ENCODE data around the gene CPTP. TPM values are rescaled to one million over a fixed set of nuclear protein-coding genes. Genes with fewer than 3 reads are reported as not detected.

CPTP gene
- polyA plus RNA-seq, 1 donor from 2014 or later: 9.9 TPM

GRCh38 chr1:1360506-1361169 is 36.0 kb downstream of the CPTP start:
- no peaks in the 10 kb centered on the region for H4K20me1 ChIP-seq (ENCODE audit: insufficient read depth)
- H3F3A ChIP-seq (ENCODE audit: insufficient read depth, low read length, poor library complexity, severe bottlenecking): no peaks in the 10 kb centered on the region
- H3K27me3 ChIP-seq (ENCODE audit: insufficient read depth, low read depth, low read length): no peaks in the 10 kb centered on the region
- no peaks in the 10 kb centered on the region for H3K9me2 ChIP-seq (ENCODE audit: insufficient read depth, low read length)
- no peaks in the 10 kb centered on the region for H3K79me2 ChIP-seq (replicated peaks; ENCODE audit: insufficient read depth, low read length)
- TF ChIP-seq SMC3 (conservative IDR thresholded peaks at IDR 0.05; ENCODE audit: poor library complexity): no peak
- no peak for TF ChIP-seq RAD21 (conservative IDR thresholded peaks at IDR 0.05)
- TF ChIP-seq REST (IDR thresholded peaks at IDR 0.05; ENCODE audit: borderline replicate concordance): no peak
- TF ChIP-seq MXI1 (conservative IDR thresholded peaks at IDR 0.05; ENCODE audit: poor library complexity, severe bottlenecking): no peak
- no peak for TF ChIP-seq CTCF (IDR thresholded peaks at IDR 0.05; ENCODE audit: poor library complexity, severe bottlenecking)
- no peak for TF ChIP-seq POLR2AphosphoS5 (IDR thresholded peaks at IDR 0.05)
- TF ChIP-seq EP300 (conservative IDR thresholded peaks at IDR 0.05; ENCODE audit: poor library complexity, severe bottlenecking): no peak
- TF ChIP-seq TAF1 (IDR thresholded peaks at IDR 0.05; ENCODE audit: low read depth): no peak
- TF ChIP-seq EZH2 (IDR thresholded peaks at IDR 0.05; ENCODE audit: borderline replicate concordance, insufficient read depth, low read length, poor library complexity, severe bottlenecking): no peak
- no peaks in the 10 kb centered on the region for H3K9me3 ChIP-seq (ENCODE audit: low read length)
- H3K36me3 ChIP-seq (ENCODE audit: insufficient read depth, low read length): no peaks in the 10 kb centered on the region
- no peak overlapping the region for H3K4me3 ChIP-seq (ENCODE audit: low read length)
- H3K4me2 ChIP-seq (ENCODE audit: low read length): no peak overlapping the region
- H3K9ac ChIP-seq (ENCODE audit: low read length): no peak overlapping the region
- H2AFZ ChIP-seq (ENCODE audit: low read depth, low read length): no peak overlapping the region
- H3K27ac ChIP-seq (ENCODE audit: low read length): no peak overlapping the region

GRCh38 chr1:1361233-1361981 is 36.8 kb downstream of the CPTP start:
- Histone ChIP-seq H3K4me2 (ENCODE audit: low read length) (no peak overlapping the region), H3K9ac (ENCODE audit: low read length) (no peak overlapping the region), H4K20me1 (ENCODE audit: insufficient read depth) (no peaks in the 10 kb centered on the region), H3F3A (ENCODE audit: insufficient read depth, low read length, poor library complexity, severe bottlenecking) (no peaks in the 10 kb centered on the region), H3K4me3 (ENCODE audit: low read length) (no peak overlapping the region), H3K27me3 (ENCODE audit: insufficient read depth, low read depth, low read length) (no peaks in the 10 kb centered on the region), H2AFZ (ENCODE audit: low read depth, low read length) (no peak overlapping the region), H3K79me2 (replicated peaks; ENCODE audit: insufficient read depth, low read length) (no peaks in the 10 kb centered on the region), H3K36me3 (ENCODE audit: insufficient read depth, low read length) (no peaks in the 10 kb centered on the region), H3K27ac (ENCODE audit: low read length) (no peak overlapping the region), H3K9me3 (ENCODE audit: low read length) (no peaks in the 10 kb centered on the region), H3K9me2 (ENCODE audit: insufficient read depth, low read length) (no peaks in the 10 kb centered on the region)
- no peak for TF ChIP-seq POLR2AphosphoS5 (IDR thresholded peaks at IDR 0.05)

All from neural cell (in vitro differentiated cells).